Gastroesophageal sphincter (tissue), 4 donors: ENCODE measurements around the gene WNT11. TPM values are rescaled to one million over a fixed set of nuclear protein-coding genes. Genes with fewer than 3 reads are reported as not detected.

Source experiments
- ATAC-seq: fragments of 150-250 bp; one replicate; pipeline ENCODE4 v1.9.1; 2016; ENCODE audit warnings: mild to moderate bottlenecking, moderate library complexity
- H3K27ac ChIP-seq, 4 donors: fragments of 200-600 bp; sonication (generic) in 3 of 4; 1 replicate in 3 of 4; 2 replicates in 1 of 4; pipeline ENCODE4 v1.5.1; 2016 to 2019
- H3K27me3 ChIP-seq: fragments of 200-600 bp; sonication (generic); one replicate; pipeline ENCODE4 v1.5.1; 2019
- H3K36me3 ChIP-seq, 2 donors: fragments of 200-600 bp; sonication (generic); one replicate each; pipeline ENCODE4 v1.5.1; 2019; ENCODE audit warnings: control low read depth in 1 of 2
- H3K4me1 ChIP-seq, 3 donors: fragments of 200-600 bp; sonication (generic); 1 replicate in 2 of 3; 2 replicates in 1 of 3; pipeline ENCODE4 v1.5.1; 2016 to 2019; ENCODE audit warnings: control low read depth in 2 of 3
- H3K4me3 ChIP-seq, 2 donors: fragments of 200-600 bp; sonication (generic); one replicate each; pipeline ENCODE4 v1.5.1; 2019; ENCODE audit warnings: mild to moderate bottlenecking in 1 of 2, moderate library complexity in 1 of 2
- H3K9me3 ChIP-seq, 3 donors: fragments of 200-600 bp; sonication (generic); one replicate each; pipeline ENCODE4 v1.5.1; 2017 to 2019; ENCODE audit warnings: control low read depth in 2 of 3
- CTCF ChIP-seq, 4 experiments: fragments of 200-600 bp in 2 of 4; fragments of 450-650 bp in 2 of 4; sonication (generic) in 1 of 4; IDR thresholded peaks; one replicate each; pipeline ENCODE4 v1.5.1; 2017 to 2019; ENCODE audit warnings: antibody characterized with exemption in 4 of 4, mild to moderate bottlenecking in 2 of 4, moderate library complexity in 2 of 4
- EP300 ChIP-seq: sonication (generic); formaldehyde crosslinking; IDR thresholded peaks from one replicate; pipeline ENCODE4 v1.6.1; 2017; ENCODE audit warnings: antibody characterized with exemption, mild to moderate bottlenecking
- POLR2A ChIP-seq, 2 donors: fragments of 450-650 bp; IDR thresholded peaks; one replicate each; pipeline ENCODE4 v1.6.1; 2017; ENCODE audit warnings: antibody characterized with exemption in 2 of 2, mild to moderate bottlenecking in 2 of 2, moderate library complexity in 1 of 2
- POLR2AphosphoS5 ChIP-seq: sonication (generic); formaldehyde crosslinking; IDR thresholded peaks from one replicate; pipeline ENCODE4 v1.6.1; 2017; ENCODE audit warnings: antibody characterized with exemption
- WGBS, 2 donors: methylation state at CpG; one replicate each; pipeline ENCODE4 v1.1.5; 2018; ENCODE audit warnings: low coverage in 1 of 2; 5-methylcytosine and 5-hydroxymethylcytosine counted together
- total RNA-seq, 4 donors: library from RNA; depleted of rRNA; stranded (reverse); fragments of >200 nt; gene quantifications; one replicate each; pipeline ENCODE4 v1.1.0, GENCODE V29; 2016

WNT11 gene
- total RNA-seq, 4 donors from 2014 or later, result 2.5 to 17.1 (median 5.4) TPM

GRCh38 chr11:76212086-76213035 is 6.1 kb upstream of the WNT11 start:
- Histone ChIP-seq H3K4me1 (peaks cover 0 to 40% (median 24%) of the 10 kb centered on the region in 3 donors), H3K9me3 (no peaks in the 10 kb centered on the region), H3K4me3 (no peak overlapping the region), H3K27me3 (peaks cover 41% of the 10 kb centered on the region), H3K27ac (no peak overlapping the region), H3K36me3 (no peaks in the 10 kb centered on the region)
- no peak for TF ChIP-seq POLR2AphosphoS5
- TF ChIP-seq CTCF (IDR thresholded peaks at IDR 0.05), result no peak
- TF ChIP-seq EP300, result no peak
- no peak for TF ChIP-seq POLR2A (IDR thresholded peaks at IDR 0.05)
- ATAC-seq, result no peak
- WGBS, 2 donors, result 80 to 86% methylated on average over 2 to 4 of the region's 7 CpGs

GRCh38 chr11:76210931-76211851 is 4.9 kb upstream of the WNT11 start:
- Histone ChIP-seq H3K36me3 (no peaks in the 10 kb centered on the region), H3K4me3 (peak overlapping the region; percentile 25 to 64), H3K27ac (peak overlapping the region in 2 of 4 donors; percentile 45 to 73), H3K4me1 (peaks cover 0 to 52% (median 36%) of the 10 kb centered on the region in 3 donors), H3K27me3 (peaks cover 46% of the 10 kb centered on the region), H3K9me3 (no peaks in the 10 kb centered on the region)
- TF ChIP-seq POLR2AphosphoS5 (no peak), EP300 (no peak), POLR2A (IDR thresholded peaks at IDR 0.05) (no peak), CTCF (IDR thresholded peaks at IDR 0.05) (no peak)
- ATAC-seq, result no peak
- WGBS, 2 donors, result 38% methylated on average over 8 of the region's 35 CpGs; no CpG with 5 or more reads in 1 of the 2 donors

GRCh38 chr11:76209973-76210930 is 4.0 kb upstream of the WNT11 start:
- Histone ChIP-seq H3K27me3 (peaks cover 56% of the 10 kb centered on the region), H3K4me3 (peak overlapping the region; percentile 25 to 64), H3K27ac (peak overlapping the region in 3 of 4 donors; percentile 32 to 73 (median 45)), H3K9me3 (no peaks in the 10 kb centered on the region), H3K4me1 (peaks cover 0 to 60% (median 39%) of the 10 kb centered on the region in 3 donors), H3K36me3 (no peaks in the 10 kb centered on the region)
- TF ChIP-seq POLR2AphosphoS5 (peak; percentile 57), POLR2A (IDR thresholded peaks at IDR 0.05) (peak; percentile 54), EP300 (no peak), CTCF (IDR thresholded peaks at IDR 0.05) (no peak)
- peak; percentile 74 for ATAC-seq
- 0% methylated on average over 5 of the region's 111 CpGs; no CpG with 5 or more reads in 1 of the 2 donors for WGBS, 2 donors

- peak overlapping the region; percentile 25 to 64 for H3K4me3 ChIP-seq
- ATAC-seq, result no peak
- peak overlapping the region in 2 of 4 donors; percentile 45 to 73 for H3K27ac ChIP-seq
- no peaks in the 10 kb centered on the region for H3K9me3 ChIP-seq
- TF ChIP-seq EP300, result no peak
- no peak for TF ChIP-seq POLR2AphosphoS5
- no peak for TF ChIP-seq CTCF (IDR thresholded peaks at IDR 0.05)
- TF ChIP-seq POLR2A (IDR thresholded peaks at IDR 0.05), result no peak
- WGBS, 2 donors, result 2 to 10% methylated on average over 2 to 8 of the region's 61 CpGs
- H3K4me1 ChIP-seq, result peaks cover 0 to 60% (median 39%) of the 10 kb centered on the region in 3 donors
- peaks cover 63% of the 10 kb centered on the region for H3K27me3 ChIP-seq
- no peaks in the 10 kb centered on the region for H3K36me3 ChIP-seq
Observed at GRCh38 chr11:76209375-76209972, 3.2 kb upstream of the WNT11 start.
